Left renal pelvis (tissue), 4 donors: ENCODE data around the gene YBEY. TPM values are rescaled to one million over a fixed set of nuclear protein-coding genes. Genes with fewer than 3 reads are reported as not detected.

Experiments
- DNase-seq, 4 donors: peaks; one replicate each; pipeline ENCODE4 v3.0.0-alpha.2; 2013; ENCODE audit warnings: low read depth in 4 of 4, low spot score in 3 of 4
- polyA plus RNA-seq, 4 donors: library from polyadenylated mRNA; unstranded; fragments of 120-200 nt; gene quantifications; one replicate each; pipeline ENCODE4 v1.2.1, GENCODE V29; 2013; ENCODE audit not compliant: insufficient read length in 4 of 4

YBEY gene
- polyA plus RNA-seq, 4 donors: 18.0 to 23.6 (median 21.4) TPM

- no peak for DNase-seq
These were observed 22.0 kb upstream of the YBEY start for GRCh38 chr21:46264046-46264689.

GRCh38 chr21:46264690-46265144 lies 21.4 kb upstream of the YBEY start:
- no peak for DNase-seq

- no peak for DNase-seq
These were observed 20.2 kb upstream of the YBEY start for GRCh38 chr21:46265736-46266525.

GRCh38 chr21:46266946-46267345 lies 19.2 kb upstream of the YBEY start:
- no peak for DNase-seq

GRCh38 chr21:46268371-46268770 lies 17.8 kb upstream of the YBEY start:
- DNase-seq: no peak

- no peak for DNase-seq
These were observed 16.7 kb upstream of the YBEY start for GRCh38 chr21:46269466-46269865.

GRCh38 chr21:46273341-46273740 lies 12.8 kb upstream of the YBEY start:
- DNase-seq: no peak

- DNase-seq: no peak
These were observed 11.2 kb upstream of the YBEY start for GRCh38 chr21:46274797-46275390.

GRCh38 chr21:46284077-46284644 lies 2.0 kb upstream of the YBEY start:
- no peak for DNase-seq

GRCh38 chr21:46284733-46285132 lies 1.4 kb upstream of the YBEY start:
- DNase-seq: no peak

- no peak for DNase-seq
These were observed 908 bp upstream of the YBEY start, which contains the start of gene MCM3AP for GRCh38 chr21:46285206-46285661. Gene MCM3AP, minus strand, starts transcription at chr21:46285611. Its CDS starts 325 bp downstream, at chr21:46285286.

- DNase-seq: no peak
These were observed 483 bp downstream of the YBEY start for GRCh38 chr21:46286648-46287002.

- no peak for DNase-seq
These were observed 1.4 kb downstream of the YBEY start for GRCh38 chr21:46287541-46287940.

GRCh38 chr21:46289655-46290179 lies 3.6 kb downstream of the YBEY start:
- DNase-seq: no peak

- DNase-seq: no peak
These were observed 5.4 kb downstream of the YBEY start for GRCh38 chr21:46291561-46291960.

- no peak for DNase-seq
These were observed 8.6 kb downstream of the YBEY start for GRCh38 chr21:46294647-46295176.

GRCh38 chr21:46295177-46295770 lies 9.1 kb downstream of the YBEY start:
- no peak for DNase-seq

- DNase-seq: peak in 2 of 4 donors; percentile 55 to 62
These were observed 10.0 kb downstream of the YBEY start for GRCh38 chr21:46295996-46296752.
